HG03103 (cell line): ENCODE measurements around the gene CA11.

ENCODE experiments used
- ATAC-seq: cut with Tn5 transposase; IDR thresholded peaks from one replicate; pipeline ENCODE4 v1.9.1; 2021; ENCODE audit warnings: low read depth; ENCODE audit not compliant: unreplicated experiment

CA11 gene

GRCh38 chr19:48631225-48631624 lies 14.8 kb downstream of the CA11 start:
- ATAC-seq, result no peak

- ATAC-seq, result no peak
Measured at GRCh38 chr19:48630296-48631063, 15.5 kb downstream of the CA11 start.

- ATAC-seq, result no peak
Measured at GRCh38 chr19:48629599-48630295, 16.2 kb downstream of the CA11 start.

- ATAC-seq, result no peak
Measured at GRCh38 chr19:48629297-48629598, 16.7 kb downstream of the CA11 start.

- no peak for ATAC-seq
Measured at GRCh38 chr19:48628486-48629296, 17.3 kb downstream of the CA11 start.

GRCh38 chr19:48627865-48628314 lies 18.1 kb downstream of the CA11 start:
- ATAC-seq, result no peak

GRCh38 chr19:48627201-48627864 lies 18.7 kb downstream of the CA11 start:
- no peak for ATAC-seq

- no peak for ATAC-seq
Measured at GRCh38 chr19:48625891-48626327, 20.1 kb downstream of the CA11 start.

- no peak for ATAC-seq
Measured at GRCh38 chr19:48624791-48625723, 20.9 kb downstream of the CA11 start.

- ATAC-seq, result peak; percentile 69
Measured at GRCh38 chr19:48624067-48624594, 21.9 kb downstream of the CA11 start.

GRCh38 chr19:48623556-48624066 lies 22.4 kb downstream of the CA11 start:
- ATAC-seq, result no peak

- ATAC-seq, result no peak
Measured at GRCh38 chr19:48619692-48620585, 26.0 kb downstream of the CA11 start.

GRCh38 chr19:48618916-48619691 lies 26.9 kb downstream of the CA11 start, which contains the start of the genes RPL18 and SPHK2:
RPL18 (minus strand) TSS chr19:48619178; CDS start chr19:48619143, 35 bp downstream.
SPHK2 (plus strand) TSS chr19:48619506; CDS start chr19:48620515, 1,009 bp downstream.
- peak; percentile 71 for ATAC-seq

- ATAC-seq, result no peak
Measured at GRCh38 chr19:48618278-48618915, 27.6 kb downstream of the CA11 start.

- no peak for ATAC-seq
Measured at GRCh38 chr19:48617146-48617937, 28.6 kb downstream of the CA11 start.

- ATAC-seq, result no peak
Measured at GRCh38 chr19:48616491-48617056, 29.4 kb downstream of the CA11 start.
